ENCODE measurements around the gene RPS6KA2. TPM values are rescaled to one million over a fixed set of nuclear protein-coding genes. Genes with fewer than 3 reads are reported as not detected.
A peak's percentile ranks its signal among the peaks of the same experiment; 100 is the strongest.

Gene RPS6KA2
- total RNA-seq, 1 donor from 2014 or later = 122 TPM

DNA sequence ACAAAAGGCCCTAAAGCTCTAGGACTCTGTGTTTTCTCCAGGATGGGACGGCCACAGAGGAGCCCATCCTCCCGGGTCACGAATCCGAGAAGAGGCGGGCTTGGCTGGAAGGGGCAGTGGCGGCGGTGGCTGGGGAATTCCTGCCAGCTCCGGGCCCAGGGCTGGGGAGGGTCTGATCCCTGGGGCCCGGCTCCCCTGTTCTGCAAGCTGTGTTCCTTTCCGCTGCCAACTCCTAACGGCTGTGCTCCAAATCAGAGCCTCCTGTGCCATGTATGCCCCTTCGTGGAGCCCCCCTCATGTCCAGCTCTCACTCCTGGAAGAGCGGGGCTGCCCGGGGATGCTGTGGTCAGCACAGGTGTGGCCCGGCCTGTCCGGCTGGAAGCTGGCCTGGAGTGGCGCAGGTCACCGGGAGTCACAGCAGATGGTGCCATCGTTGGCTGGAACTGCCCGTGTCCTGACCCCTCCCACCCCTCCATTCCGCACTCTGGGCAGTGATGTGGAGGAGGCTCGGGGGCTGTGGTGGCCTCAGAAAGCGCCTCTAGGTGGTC, 156.1 kb downstream of the RPS6KA2 start:
- no peak for DNase-seq (ENCODE audit: low read depth in 2 of 2)

DNA sequence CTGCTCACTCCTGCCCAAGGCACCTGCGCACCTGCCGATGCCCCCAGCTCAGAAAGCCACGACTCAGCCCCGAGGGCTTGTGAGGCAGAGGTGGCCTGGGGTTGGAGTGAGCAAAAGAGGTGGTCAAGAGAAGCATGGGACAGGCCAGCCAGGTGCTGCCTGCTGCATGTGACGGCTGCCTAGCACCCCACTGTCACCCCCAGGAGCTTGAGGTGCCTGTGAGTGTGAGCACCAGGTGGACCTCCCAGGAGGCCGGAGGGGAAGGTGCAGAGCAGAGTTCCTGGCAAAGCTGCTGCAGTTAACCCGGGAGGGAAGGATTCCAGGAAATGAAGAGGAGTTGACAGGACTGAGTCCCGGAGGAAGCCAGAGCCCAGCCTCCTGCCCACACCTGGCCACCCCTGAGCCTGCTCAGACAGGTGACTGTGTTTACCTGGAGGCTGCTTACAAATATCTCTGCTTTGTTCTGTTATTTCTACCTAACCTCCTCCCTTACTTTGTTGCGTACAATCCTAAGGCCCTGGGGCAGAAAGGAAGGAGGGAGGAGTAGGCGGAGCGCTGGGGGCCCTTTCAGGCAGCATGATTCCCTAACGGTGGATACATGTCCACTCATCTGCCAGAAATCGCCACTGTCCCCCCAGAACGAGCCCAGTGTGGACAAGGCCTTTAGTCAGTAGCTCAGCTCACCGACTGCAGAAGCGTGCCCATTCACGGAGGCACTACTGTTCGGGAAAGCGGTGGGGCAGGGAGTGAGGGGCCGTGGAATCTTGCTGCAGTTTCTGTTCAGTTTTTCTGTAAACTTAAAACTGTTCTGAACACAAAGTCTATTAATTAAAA, 156.8 kb downstream of the RPS6KA2 start:
- DNase-seq (ENCODE audit: low read depth in 2 of 2) = no peak

DNA sequence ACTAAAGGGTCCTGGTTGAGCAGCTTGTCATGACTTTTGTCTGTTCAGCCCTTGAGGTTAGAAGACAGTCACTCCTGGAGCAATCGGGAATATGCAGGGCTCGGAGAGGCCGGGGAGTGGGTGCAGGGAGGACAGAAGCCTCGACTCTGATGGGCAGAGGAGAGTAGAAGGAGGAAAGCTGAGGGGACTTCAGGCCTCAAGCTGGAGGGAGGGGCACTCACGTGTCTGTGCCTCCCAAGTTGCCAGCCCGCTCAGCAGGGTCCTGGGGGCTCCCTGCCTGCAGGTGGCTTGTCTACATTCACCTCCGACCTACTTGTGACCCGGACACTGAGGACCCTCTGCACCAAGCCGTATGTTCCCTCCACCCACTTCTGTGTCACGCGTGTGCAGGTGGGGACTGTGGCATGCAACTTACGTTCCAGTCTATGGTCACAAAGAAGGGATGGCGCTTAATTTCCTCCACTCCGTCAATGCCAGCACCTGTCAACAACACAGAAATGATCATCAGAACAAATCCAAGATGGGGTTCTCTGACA, 157.6 kb downstream of the RPS6KA2 start:
- DNase-seq (ENCODE audit: low read depth in 2 of 2) = no peak

DNA sequence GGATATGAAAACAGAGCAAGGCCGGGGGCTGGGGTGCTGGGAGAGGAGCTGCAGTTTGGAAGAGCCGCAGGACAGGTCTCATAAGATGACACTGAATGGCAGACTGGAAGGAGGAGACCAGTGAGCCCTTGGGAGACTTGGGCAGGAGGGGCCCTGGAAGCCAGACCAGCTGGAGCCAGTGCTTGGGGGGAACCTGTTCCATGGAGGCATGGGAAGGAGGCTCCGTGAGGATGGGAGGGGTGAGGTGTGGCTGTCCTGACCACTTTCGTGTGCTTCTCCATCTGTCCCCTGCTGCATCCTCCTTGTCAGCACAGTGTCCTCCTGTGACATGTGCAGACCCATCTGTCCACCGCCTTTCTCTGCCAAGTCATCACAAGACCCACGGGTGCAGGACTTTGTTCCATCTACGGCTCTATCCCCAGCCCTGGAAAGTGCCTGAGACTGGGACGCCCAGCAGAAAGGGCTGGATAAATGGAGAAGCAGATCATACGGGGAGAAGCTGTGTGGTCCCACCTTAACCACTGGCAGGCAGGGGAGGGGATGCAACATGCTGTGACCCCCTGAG, 159.5 kb downstream of the RPS6KA2 start:
- no peak for DNase-seq (ENCODE audit: low read depth in 2 of 2)

DNA sequence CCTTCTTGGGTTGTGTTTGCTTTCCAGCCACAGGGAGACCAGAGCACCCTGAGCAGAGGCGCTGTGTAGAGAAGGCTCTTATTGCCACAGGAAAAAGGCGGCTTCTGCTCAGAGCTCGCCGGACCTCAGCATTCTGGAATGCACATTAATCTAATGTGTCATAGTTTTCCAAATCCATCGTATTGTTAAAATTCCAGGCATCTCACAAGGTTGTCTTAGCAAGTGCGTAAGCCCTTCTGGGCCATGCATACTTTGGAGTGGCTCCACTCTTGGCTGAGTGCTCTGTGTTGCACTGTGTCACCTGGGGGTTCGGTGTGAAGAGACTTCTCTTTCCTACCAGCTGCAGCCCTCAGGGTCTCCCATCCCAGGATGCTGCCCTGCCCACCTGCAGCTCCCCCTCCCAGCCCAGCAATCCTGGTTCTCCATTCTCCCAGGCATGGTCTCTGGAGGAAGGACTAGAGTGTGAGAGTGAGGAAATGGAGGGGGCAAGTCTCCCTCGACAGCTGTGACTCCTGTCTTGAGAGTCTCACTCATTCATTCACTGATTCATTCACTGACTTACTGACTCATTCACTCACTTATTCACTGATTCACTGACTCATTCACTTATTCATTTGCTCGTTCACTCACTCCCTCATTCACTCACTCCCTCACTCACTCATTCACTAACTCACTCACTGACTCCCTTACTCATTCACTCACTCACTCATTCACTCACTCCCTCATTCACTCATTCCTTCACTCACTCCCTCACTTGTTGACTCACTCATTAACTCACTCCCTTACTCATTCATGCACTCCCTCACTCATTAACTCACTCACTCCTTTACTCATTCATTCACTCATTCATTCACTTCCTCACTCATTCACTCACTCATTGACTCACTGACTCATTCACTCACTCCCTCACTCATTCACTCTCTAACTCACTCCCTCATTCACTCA, 160.6 kb downstream of the RPS6KA2 start:
- DNase-seq (ENCODE audit: low read depth in 2 of 2) = no peak

DNA sequence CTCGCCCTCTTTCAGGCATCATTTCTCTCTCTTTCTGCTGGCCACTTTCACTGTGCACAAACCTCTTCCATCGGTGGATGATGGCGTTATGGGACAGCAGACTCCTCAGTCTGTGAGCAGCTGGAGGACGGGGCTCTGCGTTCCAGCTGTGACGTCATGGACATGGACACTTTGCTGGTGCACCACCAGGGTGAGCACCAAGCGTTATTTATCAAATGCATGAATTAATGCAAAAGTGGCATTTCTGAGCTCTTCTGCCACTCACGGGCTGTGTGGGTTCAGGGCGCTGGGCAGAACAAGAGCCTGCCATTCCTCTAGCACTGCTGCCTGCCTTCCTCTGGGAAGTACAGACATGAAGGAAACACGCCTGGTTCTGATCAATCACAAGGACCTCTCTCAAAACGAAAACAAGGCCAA, 161.4 kb downstream of the RPS6KA2 start:
- DNase-seq (ENCODE audit: low read depth in 2 of 2) = no peak

DNA sequence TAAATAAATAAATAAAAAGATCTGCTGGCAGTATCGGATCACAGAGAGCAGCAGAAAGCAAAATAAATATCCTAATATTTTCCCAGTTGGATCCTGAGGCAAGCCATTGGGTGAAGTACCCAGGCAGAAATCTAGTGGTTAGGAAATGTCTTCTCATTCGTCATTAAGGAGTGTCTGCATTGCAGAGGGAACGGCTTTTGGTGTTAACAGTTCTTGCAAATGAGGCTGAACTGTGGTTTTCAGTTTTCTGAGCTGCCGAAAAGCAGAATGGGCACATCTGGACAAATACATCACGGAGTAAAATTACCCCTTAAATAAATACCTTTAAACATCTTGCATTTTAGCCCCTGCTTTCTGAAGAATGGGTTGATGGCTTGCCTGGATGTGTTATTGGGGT, 162.1 kb downstream of the RPS6KA2 start:
- DNase-seq (ENCODE audit: low read depth in 2 of 2) = no peak

DNA sequence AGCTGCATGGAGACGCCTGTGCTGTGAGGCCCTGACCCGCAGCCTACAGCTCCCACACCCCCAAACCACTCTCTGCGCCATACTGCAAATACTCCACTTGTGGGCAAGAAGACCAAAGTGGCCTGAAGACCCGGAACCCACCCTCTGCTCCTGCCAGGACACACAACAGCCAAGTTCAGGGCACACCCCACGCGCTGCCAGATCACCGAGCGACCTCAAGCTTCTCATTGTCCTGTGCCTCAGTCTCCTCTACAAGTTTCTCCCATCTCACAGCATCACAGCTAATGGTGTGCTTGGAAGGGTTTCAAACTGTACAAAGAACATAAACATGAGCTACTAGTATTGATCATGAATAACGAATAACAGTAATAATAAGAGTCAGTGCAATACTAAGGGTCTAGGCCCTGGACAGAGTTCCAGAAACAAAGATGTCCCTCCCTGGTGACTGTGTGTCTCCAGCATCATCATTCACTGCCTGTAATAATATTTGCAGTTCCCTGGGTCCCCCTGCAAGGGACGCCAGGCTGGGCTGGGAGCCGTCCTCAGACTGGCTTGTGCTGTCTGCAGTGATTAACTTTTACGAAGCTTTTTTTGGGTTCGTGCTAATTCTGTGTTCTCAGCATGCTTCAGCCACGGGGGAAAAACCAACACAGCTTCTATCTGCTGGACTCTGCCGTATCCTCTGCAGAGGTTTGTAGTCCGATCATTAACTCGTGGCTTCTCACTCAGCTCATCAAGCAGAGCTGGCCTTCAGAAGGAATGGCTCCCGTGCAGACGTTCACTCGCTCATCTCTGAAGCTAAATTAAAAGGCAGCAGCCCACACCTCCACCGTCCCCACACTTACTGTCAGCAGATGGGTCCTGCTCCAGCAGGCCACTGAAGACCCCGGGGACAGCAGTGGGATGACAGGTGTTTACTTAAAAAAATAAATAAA, 162.7 kb downstream of the RPS6KA2 start:
- DNase-seq (ENCODE audit: low read depth in 2 of 2) = no peak

DNA sequence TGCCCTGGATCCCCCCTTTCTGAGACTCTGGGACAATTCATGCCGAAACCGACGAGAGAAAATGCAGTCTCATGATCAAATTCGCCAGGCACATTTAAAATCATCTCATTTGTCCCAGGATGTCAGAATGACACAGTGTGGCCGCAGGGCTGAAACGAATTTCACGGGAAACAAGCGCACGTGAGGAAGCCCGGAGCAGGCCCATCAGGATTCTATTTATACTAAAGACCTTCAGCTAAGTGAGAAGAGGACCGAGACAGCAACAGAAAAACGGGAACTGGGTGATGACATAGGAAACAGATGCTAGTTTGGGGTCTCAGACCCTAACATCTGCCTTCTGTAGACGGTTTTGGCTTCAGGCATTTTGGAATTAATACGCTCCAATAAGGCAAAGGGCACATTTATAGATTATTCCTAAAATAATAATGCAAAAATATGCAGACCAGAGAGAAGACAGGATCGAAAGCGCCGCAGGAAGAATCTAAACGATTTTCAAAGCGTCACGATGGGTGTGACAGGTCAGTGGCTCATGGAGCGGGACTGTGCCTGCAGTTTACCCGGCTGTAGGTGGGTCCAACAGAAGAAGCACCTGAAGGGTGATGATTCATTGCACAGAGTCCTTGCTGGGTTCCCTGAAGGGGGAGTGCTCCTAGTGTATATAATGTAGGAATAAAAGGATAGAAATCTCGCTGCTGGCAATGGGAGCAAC, 163.5 kb downstream of the RPS6KA2 start:
- DNase-seq (ENCODE audit: low read depth in 2 of 2) = no peak

DNA sequence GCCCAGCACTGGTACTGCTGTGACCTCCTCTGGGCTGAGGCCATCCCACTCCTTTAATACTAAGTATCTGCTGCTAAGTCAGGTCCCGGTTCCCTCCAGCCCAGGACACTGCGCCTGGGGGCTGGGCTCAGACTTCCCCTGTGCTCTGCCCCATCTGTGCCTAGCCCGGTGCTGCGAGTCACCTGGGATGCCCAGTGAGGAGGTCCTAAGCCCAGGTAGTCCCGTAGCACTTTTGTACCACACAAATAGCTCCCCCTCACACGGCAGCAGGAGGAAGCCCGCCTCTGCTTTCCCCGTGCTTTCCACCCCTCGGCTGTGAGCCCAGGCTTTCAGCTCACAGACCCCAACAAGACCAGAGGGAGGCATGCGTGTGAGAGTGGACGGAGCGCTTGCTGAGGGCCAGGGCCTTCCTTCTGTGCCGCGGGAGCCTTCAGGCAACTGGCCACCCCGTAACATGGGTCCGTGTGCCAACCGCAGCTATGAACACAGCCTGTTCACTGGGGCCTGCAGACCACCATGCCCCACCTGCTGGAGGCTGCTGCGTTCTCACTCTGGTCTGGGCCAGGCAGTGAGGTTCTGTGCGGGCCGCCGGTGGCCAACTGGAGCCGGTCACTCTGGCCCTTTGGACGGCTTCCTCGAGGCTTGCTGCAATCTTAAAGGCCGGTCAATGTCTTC, 164.5 kb downstream of the RPS6KA2 start:
- DNase-seq (ENCODE audit: low read depth in 2 of 2) = no peak

DNA sequence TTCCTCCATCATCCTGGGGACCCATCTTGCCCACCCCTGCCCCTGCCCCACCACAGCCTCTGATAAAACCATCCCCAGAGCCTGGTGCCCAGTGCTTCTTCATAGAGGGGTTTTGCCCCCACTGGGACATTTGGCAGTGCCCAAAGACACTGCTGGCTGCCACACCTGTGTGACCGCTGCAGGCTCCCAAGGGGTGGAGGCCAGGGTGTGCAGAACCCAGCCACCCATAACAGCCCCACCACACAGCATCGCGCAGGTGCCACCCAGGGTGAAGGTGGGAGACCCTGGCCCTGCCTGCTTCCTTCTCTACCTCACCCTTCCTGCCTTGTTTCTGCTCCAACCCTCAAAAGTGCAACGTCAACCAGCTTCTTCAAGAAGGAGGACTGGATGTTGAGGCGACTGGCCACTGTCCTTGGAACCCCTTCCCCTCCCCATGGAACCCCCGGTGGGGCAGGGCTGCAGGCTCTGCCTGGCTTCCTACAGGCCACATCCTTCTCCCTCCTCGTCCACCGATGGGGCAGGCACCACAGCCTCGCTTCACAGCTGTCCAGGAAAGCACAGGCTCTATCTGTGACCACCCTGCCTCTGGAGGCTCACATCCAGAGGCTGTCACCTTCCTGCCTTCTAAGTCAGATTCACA, 165.1 kb downstream of the RPS6KA2 start:
- no peak for DNase-seq (ENCODE audit: low read depth in 2 of 2)

DNA sequence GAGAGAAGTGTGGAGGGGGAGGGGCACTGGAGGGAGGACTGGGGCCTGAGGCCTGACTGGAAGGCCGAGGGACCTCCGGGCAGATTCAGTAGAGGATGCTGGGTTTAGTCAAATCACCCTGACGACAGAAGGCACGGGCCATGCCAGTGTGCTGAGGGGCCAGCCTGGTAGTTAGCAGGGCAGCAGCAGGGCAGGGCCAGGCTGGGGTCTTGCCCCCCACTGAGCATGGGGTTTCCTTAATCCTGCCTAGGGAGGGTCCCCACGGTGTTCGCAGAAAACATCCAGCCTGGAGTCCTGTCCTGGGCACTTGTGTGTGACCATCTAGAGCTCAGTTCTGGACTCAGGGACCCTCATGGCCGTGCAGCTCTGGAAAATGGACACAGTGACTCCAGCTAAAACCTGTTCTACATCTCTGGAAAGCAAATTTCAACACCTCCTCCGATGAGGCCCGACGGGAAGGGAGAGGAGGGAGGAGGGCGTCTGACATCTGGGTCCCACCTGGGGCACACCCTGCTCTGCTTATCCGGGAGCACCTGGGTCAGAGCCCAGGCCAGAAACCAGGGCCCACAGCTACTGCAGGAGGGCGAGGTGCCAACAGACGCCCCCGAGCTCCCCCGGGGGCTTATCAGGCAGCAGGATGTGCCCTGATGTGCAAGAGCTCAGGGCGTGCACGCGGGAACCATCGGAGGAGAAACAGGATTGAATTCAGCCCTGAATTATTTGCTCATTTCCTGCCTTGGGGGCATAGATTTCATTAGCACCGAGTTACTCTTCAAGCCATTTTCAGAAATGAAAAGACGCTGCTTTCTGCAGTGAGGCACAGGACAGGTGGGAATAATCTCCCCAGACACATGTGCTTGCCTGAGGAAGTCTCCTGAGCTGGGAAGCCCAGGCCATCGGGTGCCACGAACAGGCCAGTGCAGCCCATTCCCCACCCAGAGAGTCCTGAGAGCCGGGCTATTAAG, 166.3 kb downstream of the RPS6KA2 start:
- peak in 1 of 2 donors; percentile 18 for DNase-seq (ENCODE audit: low read depth in 2 of 2)

DNA sequence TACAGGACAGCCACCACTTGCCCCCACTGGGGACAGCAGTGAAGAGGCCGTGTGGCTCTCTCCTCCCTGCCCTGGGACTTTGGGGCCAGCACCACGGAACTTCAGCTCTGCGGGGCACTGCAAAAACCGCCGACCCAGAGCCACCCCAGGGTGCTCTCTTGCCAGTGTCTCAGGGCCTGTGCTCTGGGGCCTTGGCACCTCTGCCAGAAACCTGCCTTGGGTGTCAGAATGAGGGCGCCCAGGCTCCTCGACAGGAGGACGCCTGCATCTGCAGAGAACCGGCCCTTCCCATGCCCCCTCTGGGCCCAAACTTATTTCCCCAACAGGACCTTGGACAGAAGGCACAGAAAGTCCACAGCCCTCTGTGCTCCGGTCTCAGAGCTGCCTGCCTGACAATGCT, 167.1 kb downstream of the RPS6KA2 start:
- DNase-seq (ENCODE audit: low read depth in 2 of 2) = no peak

DNA sequence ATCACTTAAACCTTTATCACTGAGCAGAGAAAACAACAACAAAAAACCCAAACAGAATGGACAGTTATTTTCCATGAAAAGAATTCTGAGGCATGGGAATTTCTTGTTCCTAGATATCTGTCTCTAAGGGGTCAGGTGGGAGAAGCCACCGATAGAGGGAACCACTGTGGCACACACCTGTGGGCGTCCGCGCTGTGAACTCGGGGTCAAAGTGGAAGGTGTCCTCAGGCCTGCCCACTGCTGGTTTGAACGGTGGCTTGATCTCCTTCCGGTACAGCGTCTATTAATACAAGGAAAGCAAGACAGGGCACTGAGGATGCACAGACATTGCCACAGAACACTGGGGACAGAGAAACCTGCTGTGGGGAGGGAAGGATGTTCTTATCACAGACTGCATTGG, 167.8 kb downstream of the RPS6KA2 start:
- DNase-seq (ENCODE audit: low read depth in 2 of 2) = no peak

DNA sequence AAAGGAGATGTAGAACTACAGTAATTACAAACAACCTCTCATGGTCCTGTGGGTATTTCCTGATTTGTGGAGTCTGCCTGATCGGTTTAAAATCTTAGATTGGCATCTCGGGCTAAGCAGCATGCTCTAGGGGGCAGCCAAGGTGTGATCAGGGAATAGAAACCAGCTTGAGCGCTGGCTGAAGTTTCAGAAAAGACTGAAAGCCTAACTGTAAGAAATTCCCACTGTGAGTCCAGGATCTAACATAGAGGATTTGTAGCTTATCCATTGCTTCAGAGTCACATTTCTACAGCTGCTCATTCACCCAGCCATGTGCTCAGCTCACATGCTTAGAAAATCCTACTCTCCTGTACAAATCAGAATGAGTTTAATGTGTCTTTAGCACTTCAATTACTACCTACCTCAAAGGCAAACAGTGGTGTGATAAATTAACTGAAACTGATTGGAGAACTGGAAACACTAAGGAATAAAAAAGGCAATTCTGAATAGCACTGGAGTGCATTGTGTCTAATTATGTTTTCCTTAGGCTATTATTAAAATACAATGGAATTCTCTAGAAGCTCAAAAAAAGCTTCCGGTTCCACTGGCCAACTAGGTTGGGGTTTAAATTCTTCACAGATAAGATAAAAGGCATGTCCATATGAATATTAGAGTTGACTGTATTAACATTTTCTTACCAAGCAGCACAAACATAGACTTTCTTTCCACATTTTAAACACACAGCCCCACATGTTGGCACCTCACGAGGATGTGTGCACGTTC, 170.5 kb downstream of the RPS6KA2 start:
- peak; percentile 59 to 65 for DNase-seq (ENCODE audit: low read depth in 2 of 2)

DNA sequence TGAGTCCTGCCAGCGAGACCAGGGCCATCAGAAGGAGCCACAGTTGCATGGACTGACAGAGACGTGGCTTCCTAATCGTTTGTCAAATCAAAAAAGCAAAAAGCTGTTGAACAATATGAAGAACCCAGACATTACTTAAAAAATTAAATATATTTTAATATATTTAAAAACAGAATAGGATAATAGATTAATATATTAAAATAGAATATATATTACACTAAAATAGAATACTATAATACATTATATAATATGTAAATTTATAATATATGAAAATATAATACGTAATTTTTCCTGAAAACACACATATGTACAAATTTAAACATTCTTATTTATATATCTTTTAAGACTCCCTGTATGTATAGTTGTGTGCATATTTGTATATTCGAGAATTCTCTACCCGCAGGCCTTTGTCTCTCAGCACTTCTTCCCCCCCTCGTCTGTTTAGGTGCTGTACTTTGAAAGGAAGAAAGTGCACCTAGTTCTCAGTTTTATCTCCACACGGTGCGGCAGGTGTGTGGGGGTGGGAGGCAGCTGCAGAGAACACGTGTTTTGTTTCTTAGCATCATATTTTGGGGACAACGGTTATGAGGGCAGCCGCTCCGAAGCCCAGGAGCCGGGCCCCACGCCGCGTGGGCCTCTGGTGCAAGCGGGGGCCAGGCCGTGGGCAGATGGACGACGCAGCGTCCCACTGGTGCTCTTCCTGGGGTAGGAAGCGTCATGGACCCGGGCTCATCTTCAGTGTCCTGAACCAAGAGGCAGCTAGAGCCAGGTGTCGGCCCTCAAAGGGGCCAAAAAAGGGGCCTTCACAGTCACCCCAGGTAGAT, 172.1 kb downstream of the RPS6KA2 start:
- DNase-seq (ENCODE audit: low read depth in 2 of 2) = no peak
